HG03025 (cell line): ENCODE measurements around the gene STX8.
"Not testable (repeated sequence)": the region's sequence is repeated elsewhere in the genome, so short reads cannot be mapped to it uniquely, and the experiment has no call there.

Source experiments
- ATAC-seq: cut with Tn5 transposase; IDR thresholded peaks from one replicate; pipeline ENCODE4 v1.9.1; 2021; ENCODE audit warnings: mild to moderate bottlenecking, moderate library complexity; ENCODE audit not compliant: unreplicated experiment, low FRiP score

Gene STX8

GRCh38 chr17:9575381-9576101, at the start of gene STX8:
TSS of gene STX8 (minus strand) at chr17:9575820. CDS start at chr17:9575808, 12 bp downstream.
- peak; percentile 65 for ATAC-seq

- no peak for ATAC-seq
Measured at GRCh38 chr17:9622961-9623360, 47.3 kb upstream of the STX8 start.

GRCh38 chr17:9615486-9615885, 39.9 kb upstream of the STX8 start:
- ATAC-seq, result no peak

GRCh38 chr17:9612006-9612405, 36.4 kb upstream of the STX8 start:
- ATAC-seq, result no peak

- ATAC-seq, result no peak
Measured at GRCh38 chr17:9611557-9611956, 35.9 kb upstream of the STX8 start.

- not testable (repeated sequence) for ATAC-seq
Measured at GRCh38 chr17:9607058-9607457, 31.4 kb upstream of the STX8 start.

- ATAC-seq, result no peak
Measured at GRCh38 chr17:9606453-9606852, 30.8 kb upstream of the STX8 start.

GRCh38 chr17:9604583-9604982, 29.0 kb upstream of the STX8 start:
- ATAC-seq, result not testable (repeated sequence)

GRCh38 chr17:9598661-9599060, 23.0 kb upstream of the STX8 start:
- ATAC-seq, result no peak

GRCh38 chr17:9597638-9598037, 22.0 kb upstream of the STX8 start:
- not testable (repeated sequence) for ATAC-seq

GRCh38 chr17:9594065-9594464, 18.4 kb upstream of the STX8 start:
- ATAC-seq, result no peak

- no peak for ATAC-seq
Measured at GRCh38 chr17:9587969-9588656, 12.5 kb upstream of the STX8 start.

- ATAC-seq, result no peak
Measured at GRCh38 chr17:9577373-9577709, 1.7 kb upstream of the STX8 start.

GRCh38 chr17:9576521-9577372, 1.1 kb upstream of the STX8 start, which contains the start of gene CFAP52:
TSS of gene CFAP52 (plus strand) at chr17:9576642. CDS start at chr17:9576696, 54 bp downstream.
- ATAC-seq, result no peak

- no peak for ATAC-seq
Measured at GRCh38 chr17:9571201-9571600, 4.4 kb downstream of the STX8 start.

- ATAC-seq, result no peak
Measured at GRCh38 chr17:9568957-9569588, 6.5 kb downstream of the STX8 start.

- ATAC-seq, result no peak
Measured at GRCh38 chr17:9568004-9568403, 7.6 kb downstream of the STX8 start.

GRCh38 chr17:9566739-9567138, 8.9 kb downstream of the STX8 start:
- ATAC-seq, result not testable (repeated sequence)

GRCh38 chr17:9566067-9566466, 9.6 kb downstream of the STX8 start:
- no peak for ATAC-seq

GRCh38 chr17:9564104-9564503, 11.5 kb downstream of the STX8 start:
- ATAC-seq, result no peak

- no peak for ATAC-seq
Measured at GRCh38 chr17:9557857-9558256, 17.8 kb downstream of the STX8 start.
